NCI-H1048 (cell line): Measurements from ENCODE around the gene CLEC1B.
"Not testable (repeated sequence)": the region's sequence is repeated elsewhere in the genome, so short reads cannot be mapped to it uniquely, and the experiment has no call there.

ENCODE experiments used
- DNase-seq: peaks from one replicate; lab custom pipeline; 2025; lab: John Stamatoyannopoulos, UW

CLEC1B gene

GRCh38 chr12:9999016-9999415 lies at the start of gene CLEC1B:
Gene CLEC1B, minus strand, starts transcription at chr12:9999121. Its CDS starts 21 bp downstream, at chr12:9999100.
- DNase-seq, result no peak

DNA sequence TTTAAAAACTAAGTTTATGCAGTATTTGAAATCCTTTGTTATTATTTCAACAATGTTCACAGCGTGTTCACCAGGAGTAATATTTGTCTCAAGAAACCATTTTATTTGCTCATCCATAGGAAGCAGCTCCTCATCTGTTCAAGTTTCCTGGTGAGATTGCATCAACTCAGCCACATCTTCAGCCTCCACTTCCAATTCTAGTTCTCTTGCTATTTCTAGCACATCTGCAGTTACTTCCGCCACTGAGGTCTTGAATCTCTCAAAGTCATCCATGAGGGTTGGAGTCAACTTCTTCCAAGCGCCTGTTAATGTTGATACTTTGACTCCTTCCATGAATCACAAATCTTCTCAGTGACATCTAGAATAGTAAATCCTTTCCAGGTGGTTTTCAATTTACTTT lies 49.6 kb upstream of the CLEC1B start:
- no peak for DNase-seq

DNA sequence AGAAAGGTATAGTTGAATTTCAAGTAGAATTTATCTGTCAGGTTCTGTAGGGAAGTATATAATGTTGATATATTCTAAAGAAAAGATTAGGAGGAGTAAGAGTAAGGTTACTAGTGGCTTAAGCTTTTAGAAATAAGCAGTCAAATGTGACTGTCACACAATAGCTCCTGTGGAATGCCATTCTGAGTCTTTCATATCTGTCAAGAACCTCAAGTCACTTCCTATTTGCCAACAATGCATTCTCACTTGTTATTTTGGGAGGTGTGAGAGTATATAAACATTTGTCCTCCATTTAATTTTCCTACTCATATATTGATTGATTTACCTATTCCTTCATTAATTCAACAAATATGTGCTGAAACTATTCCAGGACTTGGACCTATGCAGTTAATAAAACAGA lies 43.2 kb upstream of the CLEC1B start:
- no peak for DNase-seq

GRCh38 chr12:10033783-10034545 lies 35.0 kb upstream of the CLEC1B start:
- DNase-seq, result no peak

- DNase-seq, result no peak
These were observed 32.9 kb upstream of the CLEC1B start for GRCh38 chr12:10031771-10032175.

DNA sequence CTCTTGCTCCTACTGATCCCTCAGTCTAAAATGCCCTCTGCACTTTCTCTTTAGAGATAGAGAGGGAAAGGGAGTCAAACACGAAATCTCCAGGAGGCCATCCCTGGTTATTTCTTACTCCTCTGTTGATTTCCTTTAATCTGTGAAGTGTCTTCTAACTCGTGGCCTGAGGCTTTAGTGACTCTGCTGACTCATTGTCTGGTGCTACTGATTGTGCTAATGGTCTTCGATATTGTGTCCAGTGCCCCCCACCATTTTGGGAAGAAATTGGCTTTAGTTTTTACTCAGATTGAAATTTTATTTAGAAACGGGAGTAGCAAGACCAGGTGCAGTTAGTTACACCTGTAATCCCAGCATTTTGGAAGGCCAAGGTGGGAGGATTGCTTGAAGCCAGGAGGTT lies 32.4 kb upstream of the CLEC1B start:
- DNase-seq, result no peak

DNA sequence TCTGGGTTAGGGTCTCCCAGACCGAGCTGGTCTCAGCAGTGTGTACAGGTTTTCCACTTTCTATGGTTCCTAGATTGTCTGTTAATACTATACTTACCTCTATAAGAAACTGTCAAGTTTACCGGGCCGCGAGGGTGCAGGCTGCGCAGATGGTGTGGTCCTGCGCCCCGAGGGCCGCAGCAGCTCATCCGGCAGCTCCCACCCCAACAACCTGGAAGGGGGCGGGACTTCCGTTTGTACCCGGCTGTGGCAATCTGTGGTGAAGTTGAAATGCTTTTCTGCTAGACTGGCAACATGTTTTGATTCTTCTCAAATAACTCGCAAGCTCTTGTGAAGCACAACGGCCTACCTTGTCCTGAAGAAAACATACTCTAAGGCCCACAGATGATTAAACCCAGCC lies 31.5 kb upstream of the CLEC1B start, which contains the start of gene CLEC9A:
Gene CLEC9A (plus strand): TSS at position 237 of the 400 bp plus-strand sequence. CDS start 22,006 bp downstream, outside the sequence.
- DNase-seq, result no peak

DNA sequence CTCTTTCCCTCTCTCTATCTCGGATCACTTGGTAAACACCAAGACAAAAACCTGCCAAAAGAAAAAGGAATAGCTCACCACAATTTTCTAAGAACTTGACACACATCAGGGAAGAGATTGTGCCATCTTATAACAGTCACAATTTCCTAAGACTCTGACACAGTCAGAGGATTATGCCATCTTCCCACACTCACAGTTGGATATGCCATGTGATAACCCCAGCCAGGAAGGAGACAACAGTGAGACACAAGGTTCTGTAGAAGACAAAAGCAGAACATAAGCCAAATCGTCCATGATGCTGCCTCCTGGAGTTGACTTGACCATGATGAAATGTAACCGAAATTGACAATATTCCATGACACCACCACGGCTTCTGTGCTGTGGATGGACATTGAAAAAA lies 28.8 kb upstream of the CLEC1B start:
- no peak for DNase-seq

- no peak for DNase-seq
These were observed 28.4 kb upstream of the CLEC1B start for GRCh38 chr12:10027311-10027710.

- not testable (repeated sequence) for DNase-seq
These were observed 27.7 kb upstream of the CLEC1B start for GRCh38 chr12:10026666-10027065.

DNA sequence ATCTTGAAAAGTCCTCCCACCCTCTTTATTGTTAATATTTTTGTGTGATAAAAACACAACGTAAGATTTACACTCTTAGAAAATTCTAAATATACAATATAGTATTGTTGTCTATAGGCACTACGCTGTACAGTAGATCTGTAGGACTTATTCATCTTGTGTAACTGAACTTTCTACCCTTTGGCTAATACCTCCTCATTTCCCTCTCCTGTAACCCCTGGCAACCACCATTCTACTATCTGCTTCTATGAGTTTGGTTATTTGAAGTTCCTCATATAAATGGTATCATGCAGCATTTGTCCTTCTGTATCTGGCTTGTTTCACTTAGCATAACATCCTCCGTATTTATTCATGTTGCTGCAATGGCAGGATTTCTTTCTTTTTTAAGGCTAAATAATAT lies 26.3 kb upstream of the CLEC1B start:
- DNase-seq, result no peak

DNA sequence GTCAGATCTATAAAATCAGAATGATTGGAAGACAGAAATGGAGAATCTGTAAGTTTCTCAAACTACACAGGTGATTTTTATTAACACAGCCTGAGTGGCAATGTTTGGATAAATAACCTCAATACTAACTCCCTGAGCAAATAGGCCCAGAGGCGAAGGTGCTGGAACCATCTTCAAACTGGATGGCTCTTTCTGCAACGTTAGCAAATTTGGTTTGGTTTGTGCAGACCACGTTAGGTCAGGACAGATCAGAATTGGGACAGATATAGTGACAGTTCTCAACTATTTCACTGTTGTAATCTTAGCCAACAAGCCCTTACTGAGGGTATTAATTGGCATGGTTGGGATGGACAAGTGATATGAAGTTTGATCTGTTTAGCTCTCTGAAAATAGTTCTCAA lies 22.4 kb upstream of the CLEC1B start:
- no peak for DNase-seq

GRCh38 chr12:10018386-10018785 lies 19.5 kb upstream of the CLEC1B start:
- no peak for DNase-seq

- no peak for DNase-seq
These were observed 18.0 kb upstream of the CLEC1B start for GRCh38 chr12:10016881-10017280.

GRCh38 chr12:10015450-10015849 lies 16.5 kb upstream of the CLEC1B start:
- no peak for DNase-seq

DNA sequence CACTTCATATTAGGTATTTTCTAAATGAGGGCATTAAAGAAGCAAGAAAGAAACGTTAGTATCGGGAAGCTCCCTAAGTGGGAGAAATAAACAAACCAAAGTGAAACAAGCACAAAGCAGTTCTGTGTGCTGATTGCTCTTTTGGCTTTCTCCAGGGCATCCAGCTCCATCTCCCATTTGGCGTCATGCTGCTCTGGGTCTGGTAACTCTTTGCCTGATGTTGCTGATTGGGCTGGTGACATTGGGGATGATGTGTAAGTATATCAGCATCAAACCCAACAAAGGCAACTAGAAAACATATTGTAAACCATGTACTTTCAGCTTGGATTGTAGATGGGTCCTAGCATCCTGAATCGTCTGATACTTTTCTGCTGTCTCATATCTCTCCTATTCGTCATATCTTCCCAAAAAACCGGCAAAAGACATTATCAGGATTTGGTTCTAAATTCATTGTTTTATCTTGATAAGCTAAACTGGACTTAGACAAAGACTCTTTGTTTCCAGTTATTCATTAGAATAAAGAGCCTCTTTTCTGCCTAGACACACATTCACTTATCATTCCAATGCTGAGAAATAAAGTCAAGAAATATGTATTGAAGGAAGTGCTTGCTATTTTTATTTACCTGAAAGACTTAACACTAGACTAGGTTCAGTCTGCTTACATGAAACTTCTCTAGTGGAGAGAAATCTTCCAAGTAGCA lies 13.9 kb upstream of the CLEC1B start:
- no peak for DNase-seq

- no peak for DNase-seq
These were observed 2.4 kb upstream of the CLEC1B start for GRCh38 chr12:10001171-10001776.

DNA sequence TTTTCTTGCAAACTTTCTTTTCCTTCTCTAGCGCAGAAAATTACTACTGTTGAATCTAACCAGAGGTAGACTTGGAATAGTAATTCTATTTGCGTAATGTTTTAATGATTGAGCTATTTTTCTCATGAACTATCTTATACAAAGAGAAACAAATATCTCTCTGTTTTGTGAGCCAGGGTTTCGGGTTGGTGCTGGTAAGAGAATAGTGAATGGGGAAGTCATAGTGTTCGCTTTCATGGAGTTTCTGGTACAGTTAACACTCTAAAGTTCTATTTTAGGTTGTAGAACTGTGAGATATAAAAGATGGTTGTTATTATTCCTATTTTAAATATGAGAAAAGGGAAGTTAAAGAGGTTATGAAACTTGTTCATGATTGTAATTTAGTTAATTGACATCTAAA lies 6.6 kb downstream of the CLEC1B start:
- no peak for DNase-seq

GRCh38 chr12:9991876-9992275 lies 7.0 kb downstream of the CLEC1B start:
- no peak for DNase-seq

DNA sequence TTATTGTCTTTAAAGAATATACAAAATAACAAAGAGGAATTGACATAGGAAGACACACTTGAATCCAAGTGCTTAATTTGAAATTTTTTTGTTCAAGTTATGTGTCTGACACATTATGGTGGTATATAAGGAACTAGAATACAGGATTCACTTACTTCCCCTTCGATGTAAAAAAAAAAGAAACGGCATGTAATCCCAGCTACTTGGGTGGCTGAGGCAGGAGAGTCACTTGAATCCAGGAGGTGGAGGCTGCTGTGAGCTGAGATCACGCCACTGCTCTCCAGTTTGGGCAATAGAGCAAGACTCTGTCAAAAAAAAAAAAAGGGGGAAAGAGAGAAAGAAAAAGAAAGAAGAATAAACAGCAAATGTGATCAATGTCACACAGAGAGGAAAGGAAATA lies 18.8 kb downstream of the CLEC1B start:
- DNase-seq, result no peak

DNA sequence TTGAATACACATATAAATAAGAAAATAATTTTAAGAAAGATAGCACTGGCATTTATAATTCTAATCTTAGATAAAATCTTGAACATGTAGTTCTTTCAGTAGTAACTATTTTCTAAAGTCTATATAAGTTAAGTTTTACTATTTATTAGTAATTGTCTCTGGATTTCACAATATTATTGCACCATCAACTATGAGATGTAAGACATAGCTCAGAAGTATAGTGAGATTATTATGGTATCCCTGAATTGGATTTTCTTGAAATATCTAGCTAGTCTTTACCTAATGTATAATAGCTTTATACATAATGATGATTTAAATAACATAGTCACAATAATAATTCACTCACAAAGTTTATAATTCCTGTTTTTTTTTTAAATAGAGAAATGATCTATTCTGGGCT lies 21.0 kb downstream of the CLEC1B start:
- DNase-seq, result no peak

DNA sequence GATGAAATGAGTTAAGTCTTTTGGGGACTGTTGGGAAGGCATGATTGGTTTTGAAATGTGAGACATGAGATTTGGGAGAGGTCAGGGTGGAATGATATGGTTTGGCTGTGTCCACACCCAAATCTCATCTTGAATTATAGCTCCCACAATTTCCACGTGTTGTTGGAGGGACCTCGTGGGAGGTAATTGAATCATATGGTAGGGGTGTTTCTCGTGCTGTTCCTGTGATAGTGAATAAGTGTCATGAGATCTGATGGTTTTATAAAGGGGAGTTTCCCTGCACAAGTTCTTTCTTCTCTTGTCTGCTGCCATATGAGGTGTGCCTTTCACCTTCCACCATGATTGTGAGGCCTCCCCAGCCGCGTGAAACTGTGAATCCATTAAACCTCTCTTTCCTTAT lies 22.3 kb downstream of the CLEC1B start:
- not testable (repeated sequence) for DNase-seq

DNA sequence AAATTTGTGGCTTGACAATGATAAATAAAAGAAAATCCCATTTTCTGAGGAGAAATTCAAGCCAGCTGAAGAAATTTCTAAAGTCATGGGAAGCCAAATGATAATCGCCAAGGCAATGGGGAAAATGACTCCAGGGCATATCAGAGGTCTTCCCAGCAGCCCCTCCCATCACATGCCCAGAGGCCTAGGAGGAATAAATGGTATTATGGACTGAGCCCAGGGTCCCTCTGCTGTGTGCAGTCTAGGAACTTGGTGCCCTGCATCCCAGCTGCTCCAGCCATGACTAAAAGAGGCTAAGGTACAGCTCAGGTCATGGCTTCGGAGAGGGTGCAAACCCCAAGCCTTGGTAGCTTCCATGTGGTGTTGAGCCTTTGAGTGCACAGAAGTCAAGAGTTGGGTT lies 23.3 kb downstream of the CLEC1B start:
- no peak for DNase-seq
